Sigmoid colon (tissue), 7 donors: ENCODE results near the gene HIVEP3. TPM values are rescaled to one million over a fixed set of nuclear protein-coding genes. Genes with fewer than 3 reads are reported as not detected.

Experiments
- DNase-seq: peaks from one replicate; pipeline ENCODE4 v3.0.0-alpha.2; 2019
- H3K27ac ChIP-seq, 4 donors: fragments of 200-600 bp; sonication (generic); one replicate each; pipeline ENCODE4 v1.5.1; 2016 to 2019; ENCODE audit warnings: mild to moderate bottlenecking in 1 of 4
- H3K27me3 ChIP-seq, 3 donors: fragments of 200-600 bp; sonication (generic); one replicate each; pipeline ENCODE4 v1.5.1; 2019; ENCODE audit warnings: mild to moderate bottlenecking in 1 of 3
- H3K36me3 ChIP-seq, 4 donors: fragments of 200-600 bp; sonication (generic); one replicate each; pipeline ENCODE4 v1.5.1; 2016 to 2019
- H3K4me1 ChIP-seq, 4 donors: fragments of 200-600 bp; sonication (generic); one replicate each; pipeline ENCODE4 v1.5.1; 2017 to 2019
- H3K4me3 ChIP-seq, 4 donors: fragments of 200-600 bp; sonication (generic); one replicate each; pipeline ENCODE4 v1.5.1; 2017 to 2019; ENCODE audit warnings: mild to moderate bottlenecking in 2 of 4, moderate library complexity in 1 of 4
- H3K9me3 ChIP-seq, 4 donors: fragments of 200-600 bp in 3 of 4; sonication (generic) in 3 of 4; one replicate each; pipeline versions ENCODE4 v1.5.1 to v1.6.1; 2013 to 2019
- CTCF ChIP-seq, 4 experiments: fragments of 450-650 bp in 3 of 4; fragments of 200-600 bp in 1 of 4; IDR thresholded peaks; one replicate each; pipeline ENCODE4 v1.5.1; 2016 to 2019; ENCODE audit warnings: antibody characterized with exemption in 4 of 4, mild to moderate bottlenecking in 3 of 4, moderate library complexity in 2 of 4
- EP300 ChIP-seq, 4 donors: sonication (generic); formaldehyde crosslinking; IDR thresholded peaks; one replicate each; pipeline ENCODE4 v1.6.1; 2017; ENCODE audit warnings: antibody characterized with exemption in 4 of 4
- POLR2A ChIP-seq, 2 donors: fragments of 450-650 bp; IDR thresholded peaks; one replicate each; pipeline ENCODE4 v1.6.1; 2016; ENCODE audit warnings: antibody characterized with exemption in 2 of 2, mild to moderate bottlenecking in 2 of 2, moderate library complexity in 2 of 2
- POLR2AphosphoS5 ChIP-seq, 4 donors: sonication (generic); formaldehyde crosslinking; IDR thresholded peaks; one replicate each; pipeline ENCODE4 v1.6.1; 2017; ENCODE audit warnings: antibody characterized with exemption in 4 of 4
- WGBS, 2 donors: extraction: QIAGEN DNeasy Blood & Tissue Kit; methylation state at CpG; one replicate each; pipeline ENCODE4 v1.1.7; 2013; 5-methylcytosine and 5-hydroxymethylcytosine counted together
- intact Hi-C: fragments of 100-400 bp; cut with DNase I; formaldehyde crosslinking; loops from one replicate; pipeline ENCODE4 v1.15.1; 2023
- polyA plus RNA-seq, 3 donors: library from polyadenylated mRNA; stranded (reverse); fragments of 200-250 nt; gene quantifications; one replicate each; pipeline ENCODE4 v1.2.3, GENCODE V29; 2013
- total RNA-seq, 4 donors: library from RNA; depleted of rRNA; stranded (reverse); fragments of >200 nt; gene quantifications; one replicate each; pipeline ENCODE4 v1.1.0, GENCODE V29; 2016
- donor health status: healthy with polysubstance abuse.
- donor health status: Bipolar disorder and iron deficiency.
- donor health status: healthy.

HIVEP3 gene
- total and polyA plus RNA-seq, 7 donors = 1.4 to 7.8 (median 3.2) TPM

- TF ChIP-seq EP300 (IDR thresholded peaks at IDR 0.05) = no peak
- TF ChIP-seq CTCF (IDR thresholded peaks at IDR 0.05) = no peak
Observed at GRCh38 chr1:41689558-41689981, 229.2 kb downstream of the HIVEP3 start.

GRCh38 chr1:41689139-41689538 is 229.6 kb downstream of the HIVEP3 start:
- intact Hi-C loops = no loop called here
- H3K9me3 ChIP-seq = no peaks in the 10 kb centered on the region
- DNase-seq = no peak

More at GRCh38 chr1:41689558-41689981, 229.2 kb downstream of the HIVEP3 start:
- H3K4me3 ChIP-seq = no peak overlapping the region
- H3K36me3 ChIP-seq = no peaks in the 10 kb centered on the region
- DNase-seq = no peak
- H3K27ac ChIP-seq = no peak overlapping the region
- 81 to 82% methylated on average over 7 of the region's 7 CpGs for WGBS, 2 donors
- no peaks in the 10 kb centered on the region for H3K27me3 ChIP-seq
- intact Hi-C loops = no loop called here
- peaks cover 0 to 2% (median 0%) of the 10 kb centered on the region in 4 donors for H3K4me1 ChIP-seq
- H3K9me3 ChIP-seq = no peaks in the 10 kb centered on the region

GRCh38 chr1:41687007-41687406 is 231.7 kb downstream of the HIVEP3 start:
- Histone ChIP-seq H3K9me3 (no peaks in the 10 kb centered on the region), H3K4me3 (no peak overlapping the region), H3K27ac (no peak overlapping the region), H3K36me3 (no peaks in the 10 kb centered on the region), H3K27me3 (no peaks in the 10 kb centered on the region), H3K4me1 (peaks cover 0 to 8% (median 0%) of the 10 kb centered on the region in 4 donors)
- 97% methylated on average over 1 of the region's 1 CpG for WGBS, 2 donors
- intact Hi-C loops = no loop called here
- no peak for TF ChIP-seq CTCF (IDR thresholded peaks at IDR 0.05)
- TF ChIP-seq EP300 (IDR thresholded peaks at IDR 0.05) = no peak
- no peak for TF ChIP-seq POLR2AphosphoS5 (IDR thresholded peaks at IDR 0.05)
- no peak for TF ChIP-seq POLR2A (IDR thresholded peaks at IDR 0.05)
- no peak for DNase-seq

More at GRCh38 chr1:41689139-41689538, 229.6 kb downstream of the HIVEP3 start:
- Histone ChIP-seq H3K4me1 (peaks cover 0 to 7% (median 0%) of the 10 kb centered on the region in 4 donors), H3K36me3 (no peaks in the 10 kb centered on the region), H3K27me3 (no peaks in the 10 kb centered on the region), H3K4me3 (no peak overlapping the region), H3K27ac (no peak overlapping the region)
- WGBS, 2 donors = 91 to 94% methylated on average over 10 of the region's 10 CpGs
- TF ChIP-seq POLR2A (IDR thresholded peaks at IDR 0.05) = no peak
- no peak for TF ChIP-seq EP300 (IDR thresholded peaks at IDR 0.05)
- no peak for TF ChIP-seq CTCF (IDR thresholded peaks at IDR 0.05)
- no peak for TF ChIP-seq POLR2AphosphoS5 (IDR thresholded peaks at IDR 0.05)

GRCh38 chr1:41683681-41684500 is 234.8 kb downstream of the HIVEP3 start:
- 46 to 80% methylated on average over 4 of the region's 4 CpGs for WGBS, 2 donors
- TF ChIP-seq EP300 (IDR thresholded peaks at IDR 0.05) (no peak), POLR2A (IDR thresholded peaks at IDR 0.05) (no peak), CTCF (IDR thresholded peaks at IDR 0.05) (no peak), POLR2AphosphoS5 (IDR thresholded peaks at IDR 0.05) (no peak)
- intact Hi-C loops = no loop called here

More at GRCh38 chr1:41683681-41684500, 234.8 kb downstream of the HIVEP3 start:
- no peaks in the 10 kb centered on the region for H3K9me3 ChIP-seq
- H3K4me3 ChIP-seq = no peak overlapping the region
- no peak overlapping the region for H3K27ac ChIP-seq
- no peaks in the 10 kb centered on the region for H3K27me3 ChIP-seq
- DNase-seq = no peak
- H3K36me3 ChIP-seq = no peaks in the 10 kb centered on the region
- H3K4me1 ChIP-seq = peaks cover 0 to 8% (median 0%) of the 10 kb centered on the region in 4 donors
